ENCODE results near the gene PPP1R1C.

The PPP1R1C gene

GRCh38 chr2:181947273-181947672, 38.4 kb upstream of the PPP1R1C start:
- TF ChIP-seq CTCF (IDR thresholded peaks at IDR 0.05; ENCODE audit: extremely low read depth, insufficient read depth, missing control alignments), result no peak
- no peak for DNase-seq (ENCODE audit: low spot score)
- in situ Hi-C loops (cut with MboI; ENCODE audit: low pct_unique_long_range_greater_than_20kb, low sequenced_read_pairs, unreplicated experiment), result no loop called here

GRCh38 chr2:181948227-181948626, 37.4 kb upstream of the PPP1R1C start:
- no peak for DNase-seq (ENCODE audit: low spot score)
- no peak for TF ChIP-seq CTCF (IDR thresholded peaks at IDR 0.05; ENCODE audit: extremely low read depth, insufficient read depth, missing control alignments)
- in situ Hi-C loops (cut with MboI; ENCODE audit: low pct_unique_long_range_greater_than_20kb, low sequenced_read_pairs, unreplicated experiment), result no loop called here

- TF ChIP-seq CTCF (IDR thresholded peaks at IDR 0.05; ENCODE audit: extremely low read depth, insufficient read depth, missing control alignments), result no peak
- DNase-seq (ENCODE audit: low spot score), result no peak
- in situ Hi-C loops (cut with MboI; ENCODE audit: low pct_unique_long_range_greater_than_20kb, low sequenced_read_pairs, unreplicated experiment), result no loop called here
These were observed 36.6 kb upstream of the PPP1R1C start for GRCh38 chr2:181949047-181949446.

- DNase-seq (ENCODE audit: low spot score), result no peak
- no peak for TF ChIP-seq CTCF (IDR thresholded peaks at IDR 0.05; ENCODE audit: extremely low read depth, insufficient read depth, missing control alignments)
- in situ Hi-C loops (cut with MboI; ENCODE audit: low pct_unique_long_range_greater_than_20kb, low sequenced_read_pairs, unreplicated experiment), result no loop called here
These were observed 33.0 kb upstream of the PPP1R1C start for GRCh38 chr2:181952404-181953226.

GRCh38 chr2:181953881-181954537, 31.6 kb upstream of the PPP1R1C start:
- TF ChIP-seq CTCF (IDR thresholded peaks at IDR 0.05; ENCODE audit: extremely low read depth, insufficient read depth, missing control alignments), result peak; percentile 70
- DNase-seq (ENCODE audit: low spot score), result peak; percentile 80
- in situ Hi-C loops (cut with MboI; ENCODE audit: low pct_unique_long_range_greater_than_20kb, low sequenced_read_pairs, unreplicated experiment), result no loop called here

- in situ Hi-C loops (cut with MboI; ENCODE audit: low pct_unique_long_range_greater_than_20kb, low sequenced_read_pairs, unreplicated experiment), result no loop called here
- DNase-seq (ENCODE audit: low spot score), result no peak
- no peak for TF ChIP-seq CTCF (IDR thresholded peaks at IDR 0.05; ENCODE audit: extremely low read depth, insufficient read depth, missing control alignments)
These were observed 31.1 kb upstream of the PPP1R1C start for GRCh38 chr2:181954538-181954883.

All from GM13977 (cell line).